ENCODE results near the gene INVS.

- TF ChIP-seq GATA2 (IDR thresholded peaks at IDR 0.05; ENCODE audit: low read depth, low read length) (no peak), GATA3 (IDR thresholded peaks at IDR 0.05; ENCODE audit: low read depth, low read length) (no peak)
Observed at GRCh38 chr9:100229561-100229960, 130.5 kb downstream of the INVS start.
